HEK293 (cell line): Measurements from ENCODE around the gene GPR17.

Experiments used
- CTCF ChIP-seq: fragments of 450-650 bp; formaldehyde crosslinking; IDR thresholded peaks from 2 replicates; pipeline ENCODE4 v1.5.1; 2016; ENCODE audit warnings: missing biosample characterization, missing genetic modification characterization
- ZNF140 ChIP-seq: fragments of 450-650 bp; formaldehyde crosslinking; IDR thresholded peaks from 2 replicates; pipeline ENCODE4 v1.5.1; 2016; ENCODE audit warnings: missing biosample characterization, missing genetic modification characterization
- ZNF274 ChIP-seq, 2 experiments: fragments of 200-500 bp in 1 of 2; fragments of 450-650 bp in 1 of 2; sonication (Bioruptor generic) in 1 of 2; formaldehyde crosslinking in 1 of 2; IDR thresholded peaks; 2 replicates each; pipeline versions ENCODE4 v1.5.1 to v1.6.1; 2014 to 2016; ENCODE audit warnings: borderline replicate concordance in 1 of 2, inconsistent platforms in 1 of 2, low read length in 1 of 2, missing biosample characterization in 1 of 2, missing genetic modification characterization in 1 of 2
- ZNF549 ChIP-seq: fragments of 450-650 bp; IDR thresholded peaks from 2 replicates; pipeline ENCODE4 v1.5.1; 2018; ENCODE audit warnings: missing biosample characterization, missing genetic modification characterization, mild to moderate bottlenecking, inconsistent platforms, moderate library complexity

DNA sequence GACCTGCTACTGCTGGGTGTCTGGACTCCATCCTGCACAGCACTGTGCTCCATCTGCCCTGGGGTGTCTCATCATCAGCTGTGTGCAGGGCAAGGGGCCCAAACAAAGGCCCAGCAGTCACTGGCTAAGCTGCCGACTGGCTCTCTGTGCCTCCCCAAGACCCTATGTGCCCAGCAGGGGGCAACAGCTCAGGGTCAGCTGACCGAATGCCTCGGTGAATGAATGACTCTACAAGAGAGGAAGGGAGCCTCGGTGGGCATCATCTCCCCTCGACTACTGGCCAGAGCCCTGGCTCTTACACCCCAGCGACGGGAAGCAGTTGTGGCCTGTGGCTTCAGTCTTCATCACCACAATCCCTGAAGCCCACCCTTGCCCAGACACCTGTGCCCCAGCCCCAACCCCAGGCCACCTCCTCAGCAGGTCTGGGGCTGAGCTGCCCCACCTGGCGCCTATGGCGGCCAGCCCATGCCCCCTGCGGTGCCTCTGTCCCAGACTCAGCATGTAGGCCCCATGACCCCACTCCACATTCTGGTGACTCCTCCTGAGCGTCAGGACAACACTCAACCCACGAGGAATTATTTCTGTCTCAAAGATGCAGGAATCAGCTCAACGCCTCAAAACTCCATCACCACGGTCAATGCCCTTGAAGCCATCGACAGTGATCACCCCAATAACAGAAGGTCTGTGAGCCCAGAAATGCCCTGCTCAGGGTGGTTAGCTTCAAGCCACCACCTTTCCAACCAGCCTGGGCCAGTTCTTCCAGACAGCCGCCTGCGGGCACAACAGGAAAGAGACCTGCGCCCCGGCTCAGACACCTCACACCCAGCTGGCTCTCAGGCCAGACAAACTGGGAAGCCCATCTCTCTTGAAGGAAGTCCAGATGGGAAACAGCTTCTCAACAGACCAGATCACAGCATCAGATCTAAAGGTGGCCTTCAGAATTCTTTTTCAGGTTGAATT lies 1.6 kb upstream of the GPR17 start:
- TF ChIP-seq ZNF140 (tag by site-specific recombination) (no peak), CTCF (tag by site-specific recombination) (no peak), ZNF274 (IDR thresholded peaks at IDR 0.05; ENCODE audit: low read length) (no peak), ZNF274 (tag by site-specific recombination; IDR thresholded peaks at IDR 0.05; ENCODE audit: borderline replicate concordance) (no peak), ZNF549 (tag by site-specific recombination) (no peak)
